ENCODE measurements around the gene ACER3.

DNA sequence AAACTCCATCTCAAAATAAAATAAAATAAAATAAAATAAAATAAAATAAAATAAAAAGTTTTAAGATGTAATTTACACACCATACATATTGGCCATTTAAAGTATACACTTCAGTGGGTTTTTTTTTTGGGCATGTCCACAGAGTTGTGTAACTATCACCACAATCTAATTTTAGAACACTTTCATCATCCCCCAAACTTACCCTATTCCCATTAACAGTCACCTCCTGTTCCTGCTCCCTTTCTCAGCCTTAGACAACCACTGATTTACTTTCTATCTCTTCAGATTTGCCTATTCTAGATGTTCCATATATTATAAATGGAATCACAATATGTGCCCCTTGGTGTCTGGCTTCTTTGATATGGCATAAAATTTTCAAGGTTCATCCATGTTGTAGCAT is 4.6 kb upstream of the ACER3 start:
- TF ChIP-seq, protein P1, sequence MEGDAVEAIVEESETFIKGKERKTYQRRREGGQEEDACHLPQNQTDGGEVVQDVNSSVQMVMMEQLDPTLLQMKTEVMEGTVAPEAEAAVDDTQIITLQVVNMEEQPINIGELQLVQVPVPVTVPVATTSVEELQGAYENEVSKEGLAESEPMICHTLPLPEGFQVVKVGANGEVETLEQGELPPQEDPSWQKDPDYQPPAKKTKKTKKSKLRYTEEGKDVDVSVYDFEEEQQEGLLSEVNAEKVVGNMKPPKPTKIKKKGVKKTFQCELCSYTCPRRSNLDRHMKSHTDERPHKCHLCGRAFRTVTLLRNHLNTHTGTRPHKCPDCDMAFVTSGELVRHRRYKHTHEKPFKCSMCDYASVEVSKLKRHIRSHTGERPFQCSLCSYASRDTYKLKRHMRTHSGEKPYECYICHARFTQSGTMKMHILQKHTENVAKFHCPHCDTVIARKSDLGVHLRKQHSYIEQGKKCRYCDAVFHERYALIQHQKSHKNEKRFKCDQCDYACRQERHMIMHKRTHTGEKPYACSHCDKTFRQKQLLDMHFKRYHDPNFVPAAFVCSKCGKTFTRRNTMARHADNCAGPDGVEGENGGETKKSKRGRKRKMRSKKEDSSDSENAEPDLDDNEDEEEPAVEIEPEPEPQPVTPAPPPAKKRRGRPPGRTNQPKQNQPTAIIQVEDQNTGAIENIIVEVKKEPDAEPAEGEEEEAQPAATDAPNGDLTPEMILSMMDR (IDR thresholded peaks at IDR 0.05): no peak
- TF ChIP-seq POLR2A (IDR thresholded peaks at IDR 0.05): no peak
- no peak for TF ChIP-seq POLR2AphosphoS5 (IDR thresholded peaks at IDR 0.05)

Measured in sigmoid colon (tissue), 4 donors.